ENCODE results near the gene PPP2R2D. TPM values are rescaled to one million over a fixed set of nuclear protein-coding genes. Genes with fewer than 3 reads are reported as not detected.

PPP2R2D gene
- total RNA-seq: 10 to 100 TPM; 37.3 to 45.0 (median 43.0) TPM
- 44.2 TPM for total RNA-seq (2013)
- total RNA-seq: 41.2 to 175 (median 78.7) reads per million in 29 experiments

DNA sequence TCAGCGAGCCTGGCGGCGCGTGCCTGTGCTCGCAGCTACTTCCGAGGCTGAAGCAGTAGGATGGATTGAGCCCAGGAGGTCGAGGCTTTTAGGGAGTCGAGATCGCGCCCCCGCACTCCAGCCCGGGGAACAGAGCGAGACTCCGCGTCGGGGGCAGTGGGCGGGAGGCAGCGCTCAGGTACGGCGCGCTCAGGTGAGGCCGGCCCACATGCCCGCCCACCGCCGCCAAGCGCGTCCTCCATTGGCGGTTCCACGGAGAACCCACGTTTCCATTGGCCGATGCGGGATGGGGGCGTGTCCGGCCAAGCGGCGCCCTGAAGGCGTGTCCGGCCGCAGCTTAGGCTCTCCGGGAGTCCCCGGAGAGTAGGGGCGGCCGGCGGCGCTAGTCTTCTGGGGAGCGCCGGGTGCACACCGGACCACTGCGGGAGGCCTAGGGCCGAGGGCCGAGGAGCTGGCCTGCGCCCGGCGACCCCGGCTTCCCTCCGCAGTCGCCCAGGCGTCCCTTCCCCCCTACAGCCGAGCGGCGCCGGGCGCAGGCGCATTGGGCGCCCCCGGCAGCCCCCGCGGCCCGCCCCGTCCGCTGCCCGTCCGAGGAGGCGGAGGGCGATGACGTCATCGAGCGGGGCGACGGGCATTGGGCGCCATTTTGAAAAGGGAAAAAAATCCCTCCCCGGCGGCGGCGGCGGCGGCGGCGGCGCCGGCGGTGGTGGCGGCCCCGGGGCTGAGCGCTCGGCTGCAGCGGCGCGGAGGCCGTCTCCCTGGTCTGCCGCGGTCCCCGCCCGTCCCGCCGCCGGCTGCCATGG lies at the start of gene PPP2R2D:
TSS of gene PPP2R2D (plus strand) at position 659 of the 803 bp plus-strand sequence. CDS start at position 800, 141 bp downstream.
- DNase-seq (peak; percentile 90 to 98 (median 94)), ATAC-seq (replicated peaks in 1 of 4) (peak; percentile 86 to 89 (median 88))
- Histone ChIP-seq H3K4me3 (ENCODE audit: control insufficient read depth in 1 of 2, extremely low read depth in 1 of 2, low read length in 1 of 2) (peak within 1 kb of the TSS; percentile 62 to 76), H3K9me3 (no peaks in the 10 kb centered on the region), H3K27me3 (replicated peaks in 1 of 2; ENCODE audit: control insufficient read depth in 2 of 2, extremely low read depth in 1 of 2, insufficient read depth in 2 of 2, low read length in 1 of 2) (peaks cover 0 to 11% of the 10 kb centered on the region in 2 experiments), H3K27ac (ENCODE audit: low read length) (peak within 1 kb of the TSS; percentile 76), H3K36me3 (ENCODE audit: control insufficient read depth in 2 of 2, extremely low read depth in 1 of 2, insufficient read depth in 1 of 2, low read length in 1 of 2) (peaks cover 2 to 3% of the 10 kb centered on the region in 2 donors), H3K4me1 (ENCODE audit: control insufficient read depth in 1 of 2, extremely low read depth in 1 of 2, insufficient read depth in 2 of 2, low read length in 2 of 2) (peaks cover 34 to 67% of the 10 kb centered on the region in 2 experiments)
- ChIA-PET CTCF (interaction anchor here (0.6 to 1.2 kb wide), 3 partner anchors 15 to 81 kb away, joined by 3 to 4 read pairs (median 3); partner anchors contain the start of gene BNIP3 (in 1 of the 2)), POLR2A (no interaction called here)
- H3K27ac Mint-ChIP-seq: peak within 1 kb of the TSS; percentile 89 to 92
- WGBS (ENCODE audit: insufficient coverage): under 1% methylated on average over 107 of the region's 107 CpGs
- peaks cover 3 to 6% of the 10 kb centered on the region in 2 donors for H3K27me3 Mint-ChIP-seq
- H3K9me3 Mint-ChIP-seq: no peaks in the 10 kb centered on the region
- H3K4me3 Mint-ChIP-seq: peak within 1 kb of the TSS; percentile 83 to 88 (median 86)
- H3K36me3 Mint-ChIP-seq: peaks cover 3% of the 10 kb centered on the region
- H3K4me1 Mint-ChIP-seq: peaks cover 63 to 64% (median 63%) of the 10 kb centered on the region in 3 donors

DNA sequence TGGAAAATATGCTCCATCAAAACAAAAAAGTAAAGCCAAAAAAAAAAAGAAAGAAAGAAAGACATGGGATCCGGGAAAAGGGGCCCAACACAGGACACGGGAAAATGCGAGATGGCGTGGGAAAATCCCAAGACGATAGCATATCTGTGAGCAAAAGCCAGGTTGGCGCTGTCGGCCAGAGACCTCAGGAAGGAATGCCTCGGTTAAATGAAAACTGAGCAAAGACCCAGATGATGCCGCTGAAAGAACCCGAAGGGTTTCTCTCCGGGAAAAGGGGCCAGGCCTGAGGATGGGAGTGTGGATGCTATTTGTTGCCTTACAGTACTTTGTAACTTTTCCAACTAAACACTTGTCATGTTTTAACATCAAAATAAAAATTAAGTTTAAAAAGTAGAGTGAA lies 49.5 kb upstream of the PPP2R2D start:
- ATAC-seq (replicated peaks in 1 of 4): no peak
- Mint-ChIP-seq H3K27ac (no peak overlapping the region), H3K9me3 (peaks cover 0 to 4% (median 0%) of the 10 kb centered on the region in 3 donors), H3K4me3 (no peak overlapping the region), H3K4me1 (no peaks in the 10 kb centered on the region), H3K27me3 (peaks cover 0 to 10% of the 10 kb centered on the region in 2 donors), H3K36me3 (no peaks in the 10 kb centered on the region)
- no peak for DNase-seq
- ChIA-PET CTCF (interaction anchor here in 1 of 2 donors (0.6 kb wide), 1 partner anchor 1349 kb away, joined by 5 read pairs; no protein-coding TSS in a partner anchor), POLR2A (no interaction called here)
- 95% methylated on average over 5 of the region's 11 CpGs for WGBS (ENCODE audit: insufficient coverage)
- H3K36me3 ChIP-seq (ENCODE audit: control insufficient read depth in 2 of 2, extremely low read depth in 1 of 2, insufficient read depth in 1 of 2, low read length in 1 of 2): no peaks in the 10 kb centered on the region
- H3K4me1 ChIP-seq (ENCODE audit: control insufficient read depth in 1 of 2, extremely low read depth in 1 of 2, insufficient read depth in 2 of 2, low read length in 2 of 2): no peaks in the 10 kb centered on the region
- no peak overlapping the region for H3K27ac ChIP-seq (ENCODE audit: low read length)
- H3K27me3 ChIP-seq (replicated peaks in 1 of 2; ENCODE audit: control insufficient read depth in 2 of 2, extremely low read depth in 1 of 2, insufficient read depth in 2 of 2, low read length in 1 of 2): peaks cover 0 to 31% of the 10 kb centered on the region in 2 experiments
- no peak overlapping the region for H3K4me3 ChIP-seq (ENCODE audit: control insufficient read depth in 1 of 2, extremely low read depth in 1 of 2, low read length in 1 of 2)
- no peaks in the 10 kb centered on the region for H3K9me3 ChIP-seq

DNA sequence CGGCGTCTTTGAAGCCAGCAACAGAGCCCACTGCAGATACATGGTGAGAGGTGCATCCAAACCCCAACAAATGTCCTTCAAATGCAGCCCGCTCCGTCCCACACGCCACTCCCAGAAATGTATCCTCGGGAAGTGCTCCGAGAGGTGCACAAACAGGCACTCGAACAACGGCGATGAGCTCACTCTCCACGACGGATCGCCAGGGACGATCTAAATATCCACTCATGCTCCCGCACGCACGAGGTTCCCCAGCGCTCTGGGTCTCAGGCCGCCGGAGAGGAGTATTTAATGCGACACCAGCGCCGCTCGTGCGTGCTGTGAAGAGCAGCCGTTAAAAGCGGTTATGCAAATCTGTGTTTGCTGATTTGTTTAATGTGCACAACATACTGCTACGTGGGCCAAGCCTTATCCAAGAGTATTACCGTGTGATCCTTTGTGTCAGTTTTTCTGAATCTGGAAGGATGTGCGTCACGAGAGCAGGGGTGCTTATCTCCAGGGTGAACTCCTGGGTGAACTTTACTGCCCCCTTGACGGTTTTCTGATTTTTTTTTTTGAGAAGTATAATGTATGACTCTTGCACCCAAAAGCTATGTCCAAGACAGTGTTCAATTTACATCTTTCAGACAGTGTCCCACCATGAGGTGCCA lies 48.5 kb upstream of the PPP2R2D start:
- no peak overlapping the region for H3K27ac Mint-ChIP-seq
- ATAC-seq (replicated peaks in 1 of 4): no peak
- H3K27ac ChIP-seq (ENCODE audit: low read length): no peak overlapping the region
- H3K4me1 ChIP-seq (ENCODE audit: control insufficient read depth in 1 of 2, extremely low read depth in 1 of 2, insufficient read depth in 2 of 2, low read length in 2 of 2): no peaks in the 10 kb centered on the region
- 96% methylated on average over 29 of the region's 32 CpGs for WGBS (ENCODE audit: insufficient coverage)
- CTCF ChIA-PET: no interaction called here
- H3K9me3 Mint-ChIP-seq: peaks cover 0 to 4% (median 0%) of the 10 kb centered on the region in 3 donors
- H3K4me3 Mint-ChIP-seq: no peak overlapping the region
- no peaks in the 10 kb centered on the region for H3K36me3 Mint-ChIP-seq
- no peak overlapping the region for H3K4me3 ChIP-seq (ENCODE audit: control insufficient read depth in 1 of 2, extremely low read depth in 1 of 2, low read length in 1 of 2)
- no peaks in the 10 kb centered on the region for H3K9me3 ChIP-seq
- DNase-seq: peak in 1 of 35 experiments; percentile 16
- H3K4me1 Mint-ChIP-seq: no peaks in the 10 kb centered on the region
- no peaks in the 10 kb centered on the region for H3K36me3 ChIP-seq (ENCODE audit: control insufficient read depth in 2 of 2, extremely low read depth in 1 of 2, insufficient read depth in 1 of 2, low read length in 1 of 2)
- H3K27me3 Mint-ChIP-seq: peaks cover 4 to 10% of the 10 kb centered on the region in 2 donors
- POLR2A ChIA-PET: no interaction called here
- peaks cover 0 to 32% of the 10 kb centered on the region in 2 experiments for H3K27me3 ChIP-seq (replicated peaks in 1 of 2; ENCODE audit: control insufficient read depth in 2 of 2, extremely low read depth in 1 of 2, insufficient read depth in 2 of 2, low read length in 1 of 2)

DNA sequence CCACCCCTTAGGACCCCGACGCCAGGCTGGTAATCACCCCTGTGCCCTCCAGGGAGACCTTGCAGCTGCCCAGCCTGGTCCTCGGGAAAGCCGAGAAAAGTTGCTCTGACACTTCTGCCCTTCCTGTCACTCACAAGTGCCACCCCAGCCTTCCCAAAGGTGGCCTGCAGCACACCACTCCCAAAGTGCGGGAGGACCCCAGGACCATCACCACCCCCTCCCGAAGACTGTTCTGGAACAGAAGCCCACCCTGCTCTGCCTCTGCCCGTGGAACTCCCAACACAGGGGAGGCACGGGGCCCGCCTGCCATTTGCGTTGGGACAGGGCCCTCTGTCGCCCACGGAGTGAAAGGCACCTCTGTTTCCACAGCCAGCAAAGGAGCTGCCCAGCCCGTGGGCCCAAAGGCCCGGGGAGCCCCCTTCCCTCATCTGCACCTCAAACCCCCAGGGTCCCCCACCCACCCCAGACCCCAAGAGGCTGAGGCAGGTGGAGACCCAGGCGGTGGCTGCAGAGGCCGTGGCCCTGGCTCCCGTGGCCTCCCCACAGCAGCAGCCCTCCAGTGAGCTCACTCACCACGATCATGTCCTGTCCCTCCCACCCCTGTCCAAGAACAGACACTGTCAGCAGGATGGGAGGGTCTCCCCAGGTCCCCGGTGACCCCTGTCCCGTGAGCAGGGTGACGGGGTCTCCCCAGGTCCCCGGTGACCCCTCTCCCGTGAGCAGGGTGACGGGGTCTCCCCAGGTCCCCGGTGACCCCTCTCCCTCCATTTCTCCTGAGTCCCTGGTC lies 47.8 kb upstream of the PPP2R2D start:
- H3K27me3 Mint-ChIP-seq: peaks cover 4 to 14% of the 10 kb centered on the region in 2 donors
- no peaks in the 10 kb centered on the region for H3K4me1 Mint-ChIP-seq
- no peaks in the 10 kb centered on the region for H3K36me3 Mint-ChIP-seq
- CTCF ChIA-PET: no interaction called here
- DNase-seq (peak in 2 of 35 experiments; percentile 7 to 11), ATAC-seq (replicated peaks in 1 of 4) (no peak)
- Histone ChIP-seq H3K4me1 (ENCODE audit: control insufficient read depth in 1 of 2, extremely low read depth in 1 of 2, insufficient read depth in 2 of 2, low read length in 2 of 2) (no peaks in the 10 kb centered on the region), H3K27ac (ENCODE audit: low read length) (no peak overlapping the region), H3K36me3 (ENCODE audit: control insufficient read depth in 2 of 2, extremely low read depth in 1 of 2, insufficient read depth in 1 of 2, low read length in 1 of 2) (no peaks in the 10 kb centered on the region), H3K4me3 (ENCODE audit: control insufficient read depth in 1 of 2, extremely low read depth in 1 of 2, low read length in 1 of 2) (no peak overlapping the region), H3K27me3 (replicated peaks in 1 of 2; ENCODE audit: control insufficient read depth in 2 of 2, extremely low read depth in 1 of 2, insufficient read depth in 2 of 2, low read length in 1 of 2) (peaks cover 0 to 35% of the 10 kb centered on the region in 2 experiments), H3K9me3 (no peaks in the 10 kb centered on the region)
- H3K4me3 Mint-ChIP-seq: no peak overlapping the region
- H3K9me3 Mint-ChIP-seq: peaks cover 0 to 4% (median 0%) of the 10 kb centered on the region in 3 donors
- WGBS (ENCODE audit: insufficient coverage): 88% methylated on average over 12 of the region's 25 CpGs
- POLR2A ChIA-PET: no interaction called here
- no peak overlapping the region for H3K27ac Mint-ChIP-seq

DNA sequence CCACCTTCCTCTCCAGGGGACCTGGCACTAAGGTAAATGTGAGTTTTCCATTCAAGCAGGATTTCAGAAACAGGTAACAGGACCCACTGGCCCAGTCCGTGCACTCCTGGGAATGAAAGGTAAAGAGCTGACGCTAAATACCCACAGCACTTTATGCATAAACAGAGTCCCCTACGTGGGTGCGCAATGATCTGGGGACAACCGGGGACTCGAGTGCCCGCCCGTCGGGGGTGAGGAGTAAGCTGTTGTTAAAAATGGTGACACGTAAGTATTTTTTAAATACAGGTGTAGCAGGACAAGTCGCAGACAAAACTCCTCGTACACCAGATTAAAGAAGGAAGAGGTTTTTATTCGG lies 47.2 kb upstream of the PPP2R2D start:
- Mint-ChIP-seq H3K27ac (no peak overlapping the region), H3K36me3 (no peaks in the 10 kb centered on the region)
- 89% methylated on average over 5 of the region's 13 CpGs for WGBS (ENCODE audit: insufficient coverage)

More for the DNA sequence above, 47.2 kb upstream of the PPP2R2D start:
- no peaks in the 10 kb centered on the region for H3K36me3 ChIP-seq (ENCODE audit: control insufficient read depth in 2 of 2, extremely low read depth in 1 of 2, insufficient read depth in 1 of 2, low read length in 1 of 2)
- no peaks in the 10 kb centered on the region for H3K4me1 ChIP-seq (ENCODE audit: control insufficient read depth in 1 of 2, extremely low read depth in 1 of 2, insufficient read depth in 2 of 2, low read length in 2 of 2)
- Mint-ChIP-seq H3K9me3 (peaks cover 0 to 4% (median 0%) of the 10 kb centered on the region in 3 donors), H3K4me3 (no peak overlapping the region), H3K4me1 (no peaks in the 10 kb centered on the region), H3K27me3 (peaks cover 4 to 16% of the 10 kb centered on the region in 2 donors)
- ATAC-seq (replicated peaks in 1 of 4) (no peak), DNase-seq (peak in 2 of 35 experiments; percentile 10 to 17)
- H3K27me3 ChIP-seq (replicated peaks in 1 of 2; ENCODE audit: control insufficient read depth in 2 of 2, extremely low read depth in 1 of 2, insufficient read depth in 2 of 2, low read length in 1 of 2): peaks cover 0 to 34% of the 10 kb centered on the region in 2 experiments
- no peak overlapping the region for H3K27ac ChIP-seq (ENCODE audit: low read length)
- ChIA-PET CTCF (no interaction called here), POLR2A (no interaction called here)
- no peak overlapping the region for H3K4me3 ChIP-seq (ENCODE audit: control insufficient read depth in 1 of 2, extremely low read depth in 1 of 2, low read length in 1 of 2)
- H3K9me3 ChIP-seq: no peaks in the 10 kb centered on the region

All from T-cell (primary cell).